Ovary (tissue), 3 donors: ENCODE data around the gene SLC22A15.

Experiments used
- EP300 ChIP-seq: sonication (generic); formaldehyde crosslinking; IDR thresholded peaks from one replicate; pipeline ENCODE4 v1.6.1; 2017; ENCODE audit warnings: antibody characterized with exemption
- TF ChIP-seq, protein P1 (sequence below), 3 donors: fragments of 450-650 bp in 2 of 3; fragments of 200-600 bp in 1 of 3; IDR thresholded peaks; one replicate each; pipeline versions ENCODE4 v1.5.1 to v1.8.0; 2016 to 2022; ENCODE audit warnings: antibody characterized with exemption in 3 of 3, mild to moderate bottlenecking in 1 of 3
- donor health status: DM: no; HTN: no; CAD: no.

DNA sequence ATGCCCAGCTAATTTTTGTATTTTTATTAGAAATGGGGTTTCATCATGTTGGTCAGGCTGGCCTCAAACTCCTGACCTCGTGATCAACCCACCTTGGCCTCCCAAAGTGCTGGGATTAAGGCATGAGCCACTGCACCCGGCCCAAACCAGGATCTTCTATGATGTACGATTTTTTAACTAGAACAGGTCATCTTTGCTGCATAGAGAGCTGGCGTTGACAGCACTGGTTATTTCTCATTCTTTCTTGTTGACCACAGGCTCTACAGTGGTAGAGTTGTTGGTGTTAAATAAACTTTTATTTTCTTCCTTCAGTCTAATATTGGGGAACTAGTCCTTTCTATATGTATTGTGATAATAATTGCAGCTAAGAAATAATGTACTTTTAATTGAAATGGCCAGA lies 131.1 kb downstream of the SLC22A15 start:
- no peak for TF ChIP-seq EP300
- TF ChIP-seq, protein P1, sequence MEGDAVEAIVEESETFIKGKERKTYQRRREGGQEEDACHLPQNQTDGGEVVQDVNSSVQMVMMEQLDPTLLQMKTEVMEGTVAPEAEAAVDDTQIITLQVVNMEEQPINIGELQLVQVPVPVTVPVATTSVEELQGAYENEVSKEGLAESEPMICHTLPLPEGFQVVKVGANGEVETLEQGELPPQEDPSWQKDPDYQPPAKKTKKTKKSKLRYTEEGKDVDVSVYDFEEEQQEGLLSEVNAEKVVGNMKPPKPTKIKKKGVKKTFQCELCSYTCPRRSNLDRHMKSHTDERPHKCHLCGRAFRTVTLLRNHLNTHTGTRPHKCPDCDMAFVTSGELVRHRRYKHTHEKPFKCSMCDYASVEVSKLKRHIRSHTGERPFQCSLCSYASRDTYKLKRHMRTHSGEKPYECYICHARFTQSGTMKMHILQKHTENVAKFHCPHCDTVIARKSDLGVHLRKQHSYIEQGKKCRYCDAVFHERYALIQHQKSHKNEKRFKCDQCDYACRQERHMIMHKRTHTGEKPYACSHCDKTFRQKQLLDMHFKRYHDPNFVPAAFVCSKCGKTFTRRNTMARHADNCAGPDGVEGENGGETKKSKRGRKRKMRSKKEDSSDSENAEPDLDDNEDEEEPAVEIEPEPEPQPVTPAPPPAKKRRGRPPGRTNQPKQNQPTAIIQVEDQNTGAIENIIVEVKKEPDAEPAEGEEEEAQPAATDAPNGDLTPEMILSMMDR (IDR thresholded peaks at IDR 0.05), result no peak
